NK-92 (cell line): Measurements from ENCODE around the gene NXPH1.
"Not testable (repeated sequence)": the region's sequence is repeated elsewhere in the genome, so short reads cannot be mapped to it uniquely, and the experiment has no call there.

ENCODE experiments used
- DNase-seq: peaks from one replicate; lab custom pipeline; 2025; ENCODE audit not compliant: unreplicated experiment; lab: John Stamatoyannopoulos, UW

NXPH1 gene

GRCh38 chr7:8669501-8669851 is 236.1 kb downstream of the NXPH1 start:
- DNase-seq = no peak

GRCh38 chr7:8684426-8684825 is 251.0 kb downstream of the NXPH1 start:
- DNase-seq = no peak

GRCh38 chr7:8699875-8700624 is 266.6 kb downstream of the NXPH1 start:
- DNase-seq = no peak

- no peak for DNase-seq
These were observed 269.4 kb downstream of the NXPH1 start for GRCh38 chr7:8702807-8703206.

- DNase-seq = no peak
These were observed 276.7 kb downstream of the NXPH1 start for GRCh38 chr7:8710124-8710523.

- no peak for DNase-seq
These were observed 281.4 kb downstream of the NXPH1 start for GRCh38 chr7:8714791-8715190.

- DNase-seq = no peak
These were observed 285.7 kb downstream of the NXPH1 start for GRCh38 chr7:8719102-8719501.

GRCh38 chr7:8724080-8724718 is 290.8 kb downstream of the NXPH1 start:
- no peak for DNase-seq

- DNase-seq = not testable (repeated sequence)
These were observed 298.3 kb downstream of the NXPH1 start for GRCh38 chr7:8731756-8732155.

GRCh38 chr7:8739837-8740236 is 306.4 kb downstream of the NXPH1 start:
- DNase-seq = no peak

- no peak for DNase-seq
These were observed 309.4 kb downstream of the NXPH1 start for GRCh38 chr7:8742837-8743236.

GRCh38 chr7:8747338-8747737 is 313.9 kb downstream of the NXPH1 start:
- no peak for DNase-seq

GRCh38 chr7:8751557-8752231 is 318.3 kb downstream of the NXPH1 start:
- no peak for DNase-seq

GRCh38 chr7:8753355-8753754 is 319.9 kb downstream of the NXPH1 start:
- no peak for DNase-seq

GRCh38 chr7:8761731-8762130 is 328.3 kb downstream of the NXPH1 start:
- DNase-seq = no peak

- no peak for DNase-seq
These were observed 329.4 kb downstream of the NXPH1 start for GRCh38 chr7:8762803-8763202.

GRCh38 chr7:8765374-8765773 is 332.0 kb downstream of the NXPH1 start:
- DNase-seq = no peak

GRCh38 chr7:8773518-8773917 is 340.1 kb downstream of the NXPH1 start:
- DNase-seq = no peak

- DNase-seq = no peak
These were observed 345.1 kb downstream of the NXPH1 start for GRCh38 chr7:8778459-8778858.

GRCh38 chr7:8781166-8781565 is 347.8 kb downstream of the NXPH1 start:
- no peak for DNase-seq

- no peak for DNase-seq
These were observed 349.8 kb downstream of the NXPH1 start for GRCh38 chr7:8783229-8783628.

- no peak for DNase-seq
These were observed 351.7 kb downstream of the NXPH1 start for GRCh38 chr7:8785081-8785480.
